GM13977 (cell line): Measurements from ENCODE around the gene GPAT3.
"Not testable (repeated sequence)": the region's sequence is repeated elsewhere in the genome, so short reads cannot be mapped to it uniquely, and the experiment has no call there.

Experiments
- DNase-seq: peaks from one replicate; pipeline ENCODE4 v3.0.0; 2012; ENCODE audit warnings: low spot score
- in situ Hi-C: fragments of 300-500 bp; cut with MboI; formaldehyde crosslinking; loops from one replicate; pipeline ENCODE4 v1.12.0; 2022; ENCODE audit warnings: low sequenced_read_pairs, low pct_unique_long_range_greater_than_20kb, mixed read lengths, inconsistent platforms; ENCODE audit not compliant: unreplicated experiment
- TF ChIP-seq, protein P1 (sequence below): IDR thresholded peaks from 2 replicates; pipeline ENCODE4 v1.5.1; 2012; ENCODE audit warnings: mild to moderate bottlenecking, control low read depth; ENCODE audit not compliant: insufficient read depth; ENCODE audit errors: extremely low read depth, missing control alignments

GPAT3 gene

DNA sequence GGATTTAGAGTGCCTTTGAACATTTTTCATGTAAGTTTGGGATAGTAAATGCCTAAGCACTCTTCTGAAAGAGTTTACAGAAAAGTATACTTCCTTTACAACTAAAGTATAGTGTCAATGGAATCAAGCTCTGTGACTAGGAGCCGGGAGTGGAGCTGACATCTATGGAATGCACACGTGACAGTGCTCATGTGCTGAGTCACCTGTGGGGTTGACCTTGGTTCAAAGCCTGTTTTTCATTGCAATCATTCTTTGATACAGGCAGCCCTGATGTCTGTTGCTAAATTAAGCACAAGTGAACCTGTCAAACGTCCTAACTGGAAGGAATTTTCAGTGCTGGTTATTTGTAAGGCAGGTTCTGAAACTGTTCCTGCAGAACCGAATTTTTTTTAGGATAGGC lies 82.5 kb downstream of the GPAT3 start:
- in situ Hi-C loops: no loop called here
- DNase-seq: no peak
- TF ChIP-seq, protein P1, sequence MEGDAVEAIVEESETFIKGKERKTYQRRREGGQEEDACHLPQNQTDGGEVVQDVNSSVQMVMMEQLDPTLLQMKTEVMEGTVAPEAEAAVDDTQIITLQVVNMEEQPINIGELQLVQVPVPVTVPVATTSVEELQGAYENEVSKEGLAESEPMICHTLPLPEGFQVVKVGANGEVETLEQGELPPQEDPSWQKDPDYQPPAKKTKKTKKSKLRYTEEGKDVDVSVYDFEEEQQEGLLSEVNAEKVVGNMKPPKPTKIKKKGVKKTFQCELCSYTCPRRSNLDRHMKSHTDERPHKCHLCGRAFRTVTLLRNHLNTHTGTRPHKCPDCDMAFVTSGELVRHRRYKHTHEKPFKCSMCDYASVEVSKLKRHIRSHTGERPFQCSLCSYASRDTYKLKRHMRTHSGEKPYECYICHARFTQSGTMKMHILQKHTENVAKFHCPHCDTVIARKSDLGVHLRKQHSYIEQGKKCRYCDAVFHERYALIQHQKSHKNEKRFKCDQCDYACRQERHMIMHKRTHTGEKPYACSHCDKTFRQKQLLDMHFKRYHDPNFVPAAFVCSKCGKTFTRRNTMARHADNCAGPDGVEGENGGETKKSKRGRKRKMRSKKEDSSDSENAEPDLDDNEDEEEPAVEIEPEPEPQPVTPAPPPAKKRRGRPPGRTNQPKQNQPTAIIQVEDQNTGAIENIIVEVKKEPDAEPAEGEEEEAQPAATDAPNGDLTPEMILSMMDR: no peak

DNA sequence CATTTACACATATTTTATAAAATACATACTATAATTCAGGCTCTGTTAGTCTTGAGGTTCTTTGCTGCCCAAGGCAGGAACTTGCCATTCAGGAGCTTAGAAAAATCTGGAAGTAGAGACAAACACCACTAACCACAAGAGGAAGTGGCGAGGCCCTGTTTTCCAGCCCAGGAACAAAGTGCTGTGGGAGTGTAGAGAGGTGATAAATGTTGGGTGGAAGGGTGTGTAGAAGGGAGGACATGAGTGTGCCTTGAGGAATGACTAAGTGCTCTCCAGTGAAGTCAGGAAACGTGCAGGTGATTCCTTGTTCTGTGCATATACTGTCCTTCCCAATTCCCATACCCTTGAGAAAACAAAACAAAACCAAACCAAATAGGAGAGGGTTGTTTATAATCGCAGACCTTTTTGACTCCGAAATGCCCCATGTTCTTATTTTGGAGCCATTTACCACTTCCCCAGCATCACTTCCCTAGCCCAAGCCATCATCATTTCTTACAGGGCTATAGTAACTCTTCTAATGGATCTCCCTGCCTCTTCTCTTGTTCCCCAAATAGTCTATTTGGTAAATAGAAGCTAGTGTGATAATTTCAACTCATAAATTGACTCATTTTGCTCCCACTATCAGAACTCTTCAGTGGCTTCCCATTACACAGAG lies 83.2 kb downstream of the GPAT3 start:
- TF ChIP-seq, protein P1: no peak
- no peak for DNase-seq
- in situ Hi-C loops: no loop called here

DNA sequence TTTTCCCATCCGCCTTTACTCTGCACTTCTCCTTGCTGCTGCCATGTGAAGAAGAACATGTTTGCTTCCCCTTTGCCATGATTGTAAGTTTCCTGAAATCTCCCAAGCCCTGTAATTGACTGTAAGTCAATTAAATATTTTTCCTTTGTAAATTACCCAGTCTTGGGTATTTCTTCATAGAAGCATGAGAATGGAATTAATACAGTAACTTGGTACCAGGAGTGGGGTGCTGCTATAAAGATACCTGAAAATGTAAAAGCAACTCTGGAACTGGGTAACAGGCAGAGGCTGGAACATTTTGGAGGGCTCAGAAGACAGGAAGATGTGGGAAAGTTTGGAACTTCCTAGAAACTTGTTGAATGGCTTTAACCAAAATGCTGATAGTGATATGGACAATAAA lies 86.2 kb downstream of the GPAT3 start:
- in situ Hi-C loops, DNase-seq: not testable (repeated sequence)

DNA sequence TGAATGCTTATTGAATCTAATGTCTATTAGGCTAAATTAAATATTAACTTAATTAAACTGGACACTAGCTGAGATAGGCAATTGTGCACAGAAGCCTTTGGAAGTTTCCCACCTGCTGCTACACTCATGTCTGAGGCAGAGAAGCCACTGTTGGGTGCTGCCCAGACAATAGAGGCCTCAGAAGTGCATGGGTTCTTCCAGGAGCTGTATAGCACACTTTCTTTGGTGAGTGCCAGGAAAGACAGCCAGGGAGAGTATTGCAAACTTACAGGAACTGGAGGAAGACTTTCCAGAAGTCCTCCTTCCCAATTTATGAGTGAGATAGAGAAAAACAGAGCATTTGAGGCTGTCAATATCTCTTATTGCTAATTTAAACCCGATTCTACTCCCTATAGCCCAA lies 89.9 kb downstream of the GPAT3 start:
- TF ChIP-seq, protein P1: no peak
- in situ Hi-C loops: no loop called here
- DNase-seq: no peak

DNA sequence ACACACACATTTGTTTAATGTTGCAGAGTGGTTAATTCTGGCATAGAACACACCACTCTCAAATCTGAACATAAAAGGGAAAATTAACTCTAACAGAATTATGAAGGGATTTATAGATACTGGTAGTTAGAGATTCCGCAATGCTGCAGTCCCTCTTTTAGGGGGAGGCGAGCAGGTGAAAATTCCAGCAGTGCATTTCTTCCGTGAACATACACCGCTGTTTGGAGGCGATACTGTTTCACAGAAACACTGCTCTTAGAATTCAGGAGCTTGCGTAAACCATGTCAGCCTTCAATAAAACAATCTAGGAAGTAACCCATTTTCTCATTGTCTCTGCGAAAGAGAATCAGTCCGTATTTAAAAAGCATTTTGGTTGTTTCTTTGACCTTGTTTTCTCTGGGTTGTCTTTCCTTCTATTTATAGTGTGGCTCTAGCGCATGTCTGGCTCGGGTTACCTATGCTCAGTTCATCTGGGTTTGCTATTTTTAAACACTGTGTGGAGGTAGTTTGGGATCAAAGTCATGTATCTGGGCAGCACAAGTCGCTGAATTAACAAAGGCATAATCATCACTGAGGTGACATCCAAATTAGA lies 90.4 kb downstream of the GPAT3 start:
- in situ Hi-C loops: no loop called here

DNA sequence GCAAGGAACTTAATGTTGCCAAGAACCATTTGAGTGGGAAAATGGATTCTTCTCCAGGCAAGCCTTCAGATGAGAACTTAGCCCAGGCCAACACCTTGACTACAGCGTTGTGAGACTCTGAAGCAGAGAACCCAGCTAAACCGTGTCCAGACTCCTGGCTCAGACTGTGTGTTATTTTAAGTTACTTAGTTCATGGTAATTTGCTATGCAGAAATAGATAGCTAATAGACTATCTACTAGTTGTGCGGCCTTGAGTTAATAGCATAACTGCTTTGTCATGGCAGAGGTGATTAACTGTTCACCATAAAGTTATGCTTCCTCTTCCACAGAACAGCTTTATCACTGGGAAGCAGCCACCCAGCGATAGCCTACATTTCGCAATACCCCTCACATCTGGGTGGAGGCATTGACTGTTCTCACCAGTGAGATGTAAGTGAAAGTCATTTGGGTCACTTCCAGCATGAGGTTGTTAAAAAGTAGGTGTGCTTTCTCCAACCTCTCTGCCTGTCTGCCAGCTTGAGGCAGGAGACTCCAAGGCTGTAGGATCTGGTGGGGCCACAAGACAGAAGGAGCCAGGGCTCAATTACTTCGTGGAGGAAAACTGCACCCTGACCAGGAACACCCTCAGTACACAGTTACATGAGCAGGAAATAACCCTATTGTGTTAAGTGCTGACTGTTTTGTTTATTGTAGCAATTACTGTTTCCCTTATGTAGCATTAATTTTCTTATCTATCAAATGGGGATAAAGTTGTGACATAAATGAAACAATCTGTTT lies 94.2 kb downstream of the GPAT3 start:
- TF ChIP-seq, protein P1: no peak
- in situ Hi-C loops: loop anchor here (10.0 kb wide), 1 partner anchor 115 kb away; no protein-coding TSS in a partner anchor
- no peak for DNase-seq

More for the DNA sequence above, 90.4 kb downstream of the GPAT3 start:
- DNase-seq: no peak
- TF ChIP-seq, protein P1: no peak

DNA sequence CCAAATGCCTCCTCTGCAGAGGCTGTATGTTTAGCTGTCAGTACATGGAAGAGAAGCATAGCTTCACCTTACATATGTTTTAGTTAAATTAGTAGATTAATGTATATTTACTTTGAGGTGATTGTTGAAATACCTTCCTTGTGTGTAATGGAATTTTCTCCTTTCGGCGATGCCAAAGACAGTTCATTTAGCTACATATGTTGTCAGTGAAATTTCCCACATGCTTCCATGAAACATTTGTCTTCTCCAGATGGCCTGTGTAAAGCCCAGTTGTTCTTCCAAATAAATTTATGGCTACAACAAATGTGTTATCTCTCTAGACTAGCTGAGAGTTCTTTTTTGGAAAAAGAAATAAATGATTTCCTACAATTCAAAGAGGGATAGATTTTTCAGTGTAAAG lies 95.2 kb downstream of the GPAT3 start:
- TF ChIP-seq, protein P1: no peak
- DNase-seq: no peak
- in situ Hi-C loops: loop anchor here (10.0 kb wide), 1 partner anchor 116 kb away; no protein-coding TSS in a partner anchor
